ENCODE results near the gene C9orf50.
A peak's percentile ranks its signal among the peaks of the same experiment; 100 is the strongest.
"Not testable (repeated sequence)": the region's sequence is repeated elsewhere in the genome, so short reads cannot be mapped to it uniquely, and the experiment has no call there.

Gene C9orf50

GRCh38 chr9:129648092-129648763 lies 27.3 kb upstream of the C9orf50 start:
- DNase-seq = no peak

DNA sequence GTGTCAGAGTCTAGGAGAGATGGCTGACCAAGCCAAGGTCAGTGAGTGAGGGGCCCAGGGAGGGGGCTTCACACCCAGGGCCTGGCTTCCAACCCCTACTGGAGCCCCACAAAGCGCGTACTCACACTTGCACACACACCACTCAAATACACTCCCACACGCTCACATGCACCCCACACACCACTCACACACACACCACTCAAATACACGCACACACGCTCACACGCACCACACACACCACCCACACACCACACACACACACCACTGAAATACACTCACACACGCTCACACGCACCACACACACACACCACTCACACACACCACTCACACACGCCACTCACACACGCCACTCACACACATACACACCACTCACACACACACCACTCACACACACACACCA lies 26.7 kb upstream of the C9orf50 start:
- DNase-seq = no peak

DNA sequence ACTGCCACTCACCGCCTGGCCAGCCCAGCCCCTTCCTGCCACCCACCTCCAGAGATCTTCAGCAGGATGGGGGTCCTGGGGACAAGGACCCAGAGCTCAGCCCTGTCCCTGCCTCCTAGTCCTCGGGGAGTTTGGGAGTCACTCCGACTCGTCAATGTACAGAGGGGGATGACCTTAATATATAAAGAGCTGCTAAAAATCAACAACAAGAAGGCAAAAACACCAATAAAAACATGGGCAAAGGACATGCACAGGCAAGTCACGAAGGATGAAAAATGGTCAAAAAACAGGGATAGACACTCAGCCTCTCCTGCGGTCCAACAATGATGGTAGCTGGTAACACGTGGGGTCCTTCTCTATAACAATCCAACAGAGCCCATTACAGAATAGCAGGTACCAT lies 25.8 kb upstream of the C9orf50 start:
- DNase-seq = no peak

DNA sequence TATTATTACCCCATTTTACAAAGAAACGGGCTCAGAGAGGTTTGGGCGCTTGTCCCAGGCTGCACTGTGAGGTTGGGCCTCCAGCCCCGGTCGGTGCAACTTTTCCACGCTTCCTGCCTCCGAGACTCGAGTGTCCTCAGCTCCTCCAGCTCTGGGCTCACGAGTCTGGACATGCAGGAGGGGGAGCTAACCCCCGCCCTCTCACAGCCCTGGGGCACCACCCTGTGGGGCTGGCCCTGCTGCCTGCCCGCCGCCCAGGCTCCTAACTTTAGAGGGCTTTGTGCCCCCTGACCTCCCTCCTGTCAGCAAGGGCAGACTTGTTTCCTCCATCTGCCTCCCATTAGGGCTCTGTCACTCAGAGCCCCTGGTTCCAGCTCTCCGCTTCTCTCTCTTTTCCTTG lies 25.4 kb upstream of the C9orf50 start:
- no peak for DNase-seq

GRCh38 chr9:129644902-129645301 lies 24.0 kb upstream of the C9orf50 start:
- no peak for DNase-seq

DNA sequence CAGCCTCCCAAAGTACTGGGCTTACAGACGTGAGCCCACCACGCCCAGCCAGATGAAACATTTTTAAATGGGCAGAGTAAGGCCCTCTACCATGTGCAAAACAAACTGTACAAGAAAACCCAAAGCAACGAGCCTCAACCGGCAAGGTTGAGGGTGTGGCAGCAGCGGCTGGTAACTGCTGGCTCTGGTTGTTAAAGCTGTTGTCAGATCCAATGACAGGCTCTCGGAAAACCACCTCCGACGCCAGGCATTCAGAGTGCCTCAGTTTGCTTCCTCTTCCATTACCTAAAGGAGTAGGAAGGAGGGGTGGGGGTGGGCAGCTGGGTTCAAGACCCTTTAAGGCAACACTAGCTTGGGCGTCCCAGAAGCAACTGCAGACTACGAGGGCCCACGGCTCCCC lies 23.5 kb upstream of the C9orf50 start:
- DNase-seq = no peak

DNA sequence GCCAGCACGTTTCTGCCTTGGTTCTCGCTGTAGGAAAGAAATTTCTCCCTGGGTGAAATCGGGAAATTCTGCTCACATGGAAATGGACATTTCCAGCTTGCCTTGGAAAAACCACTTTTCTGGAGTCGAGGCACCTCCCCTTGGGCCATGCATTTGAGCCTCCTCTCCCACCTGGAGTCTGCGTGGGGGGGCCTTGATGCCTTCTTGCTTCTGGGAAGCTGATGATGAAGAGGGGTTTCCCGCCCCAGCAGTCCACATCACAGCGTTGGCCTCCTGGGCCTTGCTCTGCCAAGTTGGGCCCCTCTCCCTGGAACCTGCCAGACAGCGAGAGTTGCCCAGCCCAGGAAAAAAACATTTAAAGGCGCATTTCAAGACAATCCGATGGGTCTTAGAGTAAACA lies 22.8 kb upstream of the C9orf50 start:
- no peak for DNase-seq

- DNase-seq = peak; percentile 98 to 99 (median 98)
Observed at GRCh38 chr9:129641750-129642585, 21.1 kb upstream of the C9orf50 start, which contains the start of gene ASB6. ASB6 (minus strand) TSS chr9:129642151; CDS start chr9:129641999, 152 bp downstream.

GRCh38 chr9:129640871-129641749 lies 20.2 kb upstream of the C9orf50 start:
- no peak for DNase-seq

- peak in 3 of 4 experiments; percentile 22 to 39 (median 23) for DNase-seq
Observed at GRCh38 chr9:129640086-129640870, 19.4 kb upstream of the C9orf50 start.

GRCh38 chr9:129639756-129640085 lies 18.8 kb upstream of the C9orf50 start:
- DNase-seq = no peak

- DNase-seq = no peak
Observed at GRCh38 chr9:129639034-129639630, 18.2 kb upstream of the C9orf50 start.

DNA sequence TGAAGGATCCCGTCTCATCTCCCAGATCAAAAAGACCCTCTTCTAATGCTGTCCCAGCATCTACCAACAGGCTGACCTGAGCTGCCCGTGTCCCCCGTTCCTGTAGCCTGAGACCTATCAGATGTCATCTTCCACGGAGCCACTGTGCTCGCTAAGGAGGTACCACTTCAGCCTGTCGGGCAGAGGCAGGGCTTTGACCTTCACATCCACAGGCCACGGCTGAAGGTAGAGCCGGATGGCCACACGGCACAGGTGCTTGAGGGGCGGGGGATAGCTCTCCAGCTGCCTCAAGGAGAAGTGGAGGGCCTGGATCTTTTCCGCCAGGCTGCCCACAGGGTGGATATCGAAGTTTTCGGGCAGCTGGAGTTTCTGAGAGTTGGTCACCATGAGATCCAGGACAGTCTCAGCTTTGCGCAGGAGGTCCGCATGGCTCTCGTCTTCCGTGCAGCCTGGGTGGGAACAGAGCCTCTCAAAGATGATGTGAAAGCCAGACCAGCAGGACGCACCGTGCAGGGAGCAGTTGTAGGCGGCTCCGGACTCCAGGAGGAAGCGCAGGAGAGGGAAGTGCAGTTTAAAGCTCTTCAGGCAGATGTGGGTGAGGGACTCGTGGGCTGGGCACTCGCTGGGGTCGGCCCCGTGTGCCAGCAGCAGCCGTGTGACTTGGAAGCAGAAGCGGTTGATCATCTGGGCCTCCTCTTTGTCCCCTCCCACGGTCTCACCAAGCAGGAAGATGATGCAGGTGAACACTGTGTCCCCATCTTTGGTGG lies 17.0 kb upstream of the C9orf50 start:
- DNase-seq = peak; percentile 58 to 83 (median 74)

GRCh38 chr9:129637102-129637501 lies 16.2 kb upstream of the C9orf50 start:
- DNase-seq = peak in 3 of 4 experiments; percentile 20 to 42 (median 20)

DNA sequence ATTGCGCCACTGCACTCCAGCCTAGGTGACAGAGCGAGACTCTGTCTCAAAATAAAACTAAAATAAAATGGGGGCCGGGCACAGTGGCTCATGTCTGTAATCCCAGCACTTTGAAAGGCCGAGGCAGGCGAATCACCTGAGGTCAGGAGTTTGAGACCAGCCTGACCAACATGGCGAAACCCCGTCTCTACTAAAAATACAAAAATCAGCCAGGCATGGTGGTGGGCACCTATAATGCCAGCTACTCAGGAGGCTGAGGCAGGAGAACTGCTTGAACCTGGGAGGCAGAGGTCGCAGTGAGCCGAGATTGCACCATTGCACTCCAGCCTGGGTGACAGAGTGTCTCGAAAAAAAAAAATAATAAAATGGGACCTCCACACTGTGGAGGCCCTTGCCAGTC lies 15.4 kb upstream of the C9orf50 start:
- DNase-seq = not testable (repeated sequence)

DNA sequence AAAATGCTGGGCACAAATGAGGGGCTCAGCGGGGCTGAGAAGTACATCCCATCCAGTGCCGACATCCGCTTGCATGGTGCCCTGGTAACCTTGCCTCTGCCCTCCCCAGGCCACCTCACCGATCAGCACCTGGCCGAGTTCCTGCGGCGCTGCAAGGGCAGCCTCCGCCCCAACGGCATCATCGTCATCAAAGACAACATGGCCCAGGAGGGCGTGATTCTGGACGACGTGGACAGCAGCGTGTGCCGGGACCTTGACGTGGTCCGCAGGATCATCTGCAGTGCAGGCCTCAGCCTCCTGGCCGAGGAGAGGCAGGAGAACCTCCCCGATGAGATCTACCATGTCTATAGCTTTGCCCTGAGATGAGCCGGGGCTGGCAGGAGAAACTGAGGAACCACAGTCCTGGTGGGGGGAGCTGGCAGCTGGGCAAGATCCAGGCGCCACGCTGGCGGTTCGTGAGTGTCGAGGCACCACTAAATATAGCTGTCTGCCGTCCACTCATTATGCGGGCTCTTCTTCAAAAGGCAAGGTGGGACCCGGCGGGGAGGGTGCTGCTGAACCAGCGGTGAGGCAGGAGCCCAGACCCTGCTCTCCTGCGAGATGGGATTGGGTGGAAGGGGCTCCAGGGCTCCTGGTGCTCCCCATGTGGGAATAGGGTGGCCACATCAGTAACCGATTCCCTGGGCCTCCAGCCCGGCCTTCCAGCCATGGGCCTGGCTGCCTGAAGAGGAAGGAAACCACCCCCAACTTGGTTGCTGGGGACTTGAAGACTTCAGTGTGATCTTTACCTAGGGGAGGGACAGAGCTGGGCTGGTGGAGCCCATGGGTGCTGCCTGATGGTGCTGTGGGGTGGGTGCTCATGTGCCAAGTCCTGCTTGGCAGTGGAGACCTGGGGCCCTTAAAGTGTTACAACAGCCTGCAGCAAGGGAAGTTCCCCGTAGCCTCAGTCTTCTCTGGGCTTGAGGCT lies 14.5 kb upstream of the C9orf50 start:
- DNase-seq = peak; percentile 26 to 67 (median 55)

- no peak for DNase-seq
Observed at GRCh38 chr9:129633848-129634247, 12.9 kb upstream of the C9orf50 start.

DNA sequence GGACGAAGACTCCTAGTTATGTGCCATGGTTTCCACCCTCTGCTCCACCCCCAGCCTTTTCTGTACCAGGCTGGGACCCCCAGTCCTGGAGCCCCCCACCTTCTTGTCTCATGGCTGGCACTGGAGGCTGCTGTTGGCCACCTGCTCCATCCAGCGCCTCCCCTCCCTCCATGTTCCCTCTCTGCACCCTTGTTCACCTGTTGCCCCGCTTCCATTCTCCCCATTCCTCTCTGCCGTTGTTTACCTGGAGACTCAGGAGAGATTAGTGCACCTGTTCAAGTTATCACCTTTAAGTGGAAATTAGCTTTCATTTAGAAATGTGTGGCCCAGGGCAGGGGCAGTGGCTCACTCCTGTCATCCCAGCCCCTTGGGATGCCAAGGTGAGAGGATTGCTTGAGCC lies 12.3 kb upstream of the C9orf50 start:
- DNase-seq = no peak

- no peak for DNase-seq
Observed at GRCh38 chr9:129632460-129632859, 11.6 kb upstream of the C9orf50 start.

- no peak for DNase-seq
Observed at GRCh38 chr9:129631674-129632129, 10.8 kb upstream of the C9orf50 start.
